HEK293 (cell line): ENCODE measurements around the gene VPS9D1.
A peak's percentile ranks its signal among the peaks of the same experiment; 100 is the strongest.

Experiments
- EGR2 ChIP-seq: fragments of 450-650 bp; formaldehyde crosslinking; IDR thresholded peaks from 2 replicates; pipeline ENCODE4 v1.5.1; 2016; ENCODE audit warnings: low read depth, missing biosample characterization, missing genetic modification characterization
- GLIS1 ChIP-seq: fragments of 450-650 bp; formaldehyde crosslinking; IDR thresholded peaks from 2 replicates; pipeline ENCODE4 v1.5.1; 2016; ENCODE audit warnings: missing biosample characterization, missing genetic modification characterization
- OVOL3 ChIP-seq: fragments of 450-650 bp; formaldehyde crosslinking; IDR thresholded peaks from 2 replicates; pipeline ENCODE4 v1.5.1; 2016; ENCODE audit warnings: missing biosample characterization, missing genetic modification characterization
- REST ChIP-seq: fragments of 450-650 bp; formaldehyde crosslinking; IDR thresholded peaks from 2 replicates; pipeline ENCODE4 v1.5.1; 2016; ENCODE audit warnings: missing biosample characterization, missing genetic modification characterization
- ZBTB20 ChIP-seq: fragments of 450-650 bp; formaldehyde crosslinking; IDR thresholded peaks from 2 replicates; pipeline ENCODE4 v1.5.1; 2016; ENCODE audit warnings: missing biosample characterization, missing genetic modification characterization
- ZFP37 ChIP-seq: fragments of 450-650 bp; formaldehyde crosslinking; IDR thresholded peaks from 2 replicates; pipeline ENCODE4 v1.5.1; 2016; ENCODE audit warnings: missing biosample characterization, missing genetic modification characterization
- ZFP41 ChIP-seq: fragments of 450-650 bp; formaldehyde crosslinking; IDR thresholded peaks from 2 replicates; pipeline ENCODE4 v1.5.1; 2016; ENCODE audit warnings: missing biosample characterization, missing genetic modification characterization, borderline replicate concordance
- ZFP69B ChIP-seq: fragments of 450-650 bp; formaldehyde crosslinking; IDR thresholded peaks from 2 replicates; pipeline ENCODE4 v1.5.1; 2016; ENCODE audit warnings: missing biosample characterization, missing genetic modification characterization
- ZIC2 ChIP-seq: fragments of 450-650 bp; formaldehyde crosslinking; IDR thresholded peaks from 2 replicates; pipeline ENCODE4 v1.5.1; 2016; ENCODE audit warnings: missing biosample characterization, missing genetic modification characterization
- ZNF121 ChIP-seq: fragments of 450-650 bp; formaldehyde crosslinking; IDR thresholded peaks from 2 replicates; pipeline ENCODE4 v1.5.1; 2016; ENCODE audit warnings: missing biosample characterization, missing genetic modification characterization
- ZNF132 ChIP-seq: fragments of 450-650 bp; formaldehyde crosslinking; IDR thresholded peaks from 2 replicates; pipeline ENCODE4 v1.5.1; 2017; ENCODE audit warnings: missing biosample characterization, missing genetic modification characterization, borderline replicate concordance
- ZNF169 ChIP-seq: fragments of 450-650 bp; formaldehyde crosslinking; IDR thresholded peaks from 2 replicates; pipeline ENCODE4 v1.5.1; 2016; ENCODE audit warnings: missing biosample characterization, missing genetic modification characterization
- ZNF292 ChIP-seq: fragments of 450-650 bp; formaldehyde crosslinking; IDR thresholded peaks from 2 replicates; pipeline ENCODE4 v1.5.1; 2016; ENCODE audit warnings: low read depth, missing biosample characterization, missing genetic modification characterization, borderline replicate concordance
- ZNF335 ChIP-seq: fragments of 450-650 bp; formaldehyde crosslinking; conservative IDR thresholded peaks from 2 replicates; pipeline ENCODE4 v1.5.1; 2016; ENCODE audit warnings: missing biosample characterization, missing genetic modification characterization
- ZNF366 ChIP-seq: fragments of 450-650 bp; formaldehyde crosslinking; conservative IDR thresholded peaks from 2 replicates; pipeline ENCODE4 v1.5.1; 2016; ENCODE audit warnings: missing biosample characterization, missing genetic modification characterization
- ZNF510 ChIP-seq: fragments of 450-650 bp; formaldehyde crosslinking; IDR thresholded peaks from 2 replicates; pipeline ENCODE4 v1.5.1; 2018; ENCODE audit warnings: mild to moderate bottlenecking, missing genetic modification characterization, missing biosample characterization; ENCODE audit not compliant: insufficient replicate concordance
- ZNF677 ChIP-seq: fragments of 450-650 bp; IDR thresholded peaks from 2 replicates; pipeline ENCODE4 v1.5.0; 2018; ENCODE audit warnings: missing biosample characterization, mild to moderate bottlenecking, missing genetic modification characterization, moderate library complexity
- ZNF76 ChIP-seq: fragments of 450-650 bp; formaldehyde crosslinking; IDR thresholded peaks from 2 replicates; pipeline ENCODE4; 2016; ENCODE audit warnings: low read depth, missing biosample characterization, missing genetic modification characterization, borderline replicate concordance
- ZNF776 ChIP-seq: fragments of 450-650 bp; formaldehyde crosslinking; IDR thresholded peaks from 2 replicates; pipeline ENCODE4 v1.5.0; 2017; ENCODE audit warnings: missing biosample characterization, missing genetic modification characterization, borderline replicate concordance
- ZNF777 ChIP-seq: fragments of 450-650 bp; formaldehyde crosslinking; IDR thresholded peaks from 2 replicates; pipeline ENCODE4 v1.5.1; 2017; ENCODE audit warnings: missing biosample characterization, missing genetic modification characterization, borderline replicate concordance
- ZNF837 ChIP-seq: fragments of 450-650 bp; formaldehyde crosslinking; IDR thresholded peaks from 2 replicates; pipeline ENCODE4 v1.5.1; 2016; ENCODE audit warnings: missing biosample characterization, missing genetic modification characterization
- ZNF843 ChIP-seq: fragments of 450-650 bp; formaldehyde crosslinking; IDR thresholded peaks from 2 replicates; pipeline ENCODE4 v1.5.1; 2016; ENCODE audit warnings: missing biosample characterization, missing genetic modification characterization
- ZSCAN18 ChIP-seq: fragments of 450-650 bp; formaldehyde crosslinking; IDR thresholded peaks from 2 replicates; pipeline ENCODE4 v1.5.1; 2016; ENCODE audit warnings: missing biosample characterization, missing genetic modification characterization
- TF ChIP-seq, protein P1 (sequence below): fragments of 450-650 bp; formaldehyde crosslinking; IDR thresholded peaks from 2 replicates; pipeline ENCODE4 v1.5.0; 2017; ENCODE audit warnings: missing biosample characterization, missing genetic modification characterization, borderline replicate concordance
- TF ChIP-seq, protein P2 (sequence below): fragments of 450-650 bp; formaldehyde crosslinking; IDR thresholded peaks from 2 replicates; pipeline ENCODE4 v1.5.1; 2016; ENCODE audit warnings: missing biosample characterization, missing genetic modification characterization
- TF ChIP-seq, protein P3 (sequence below): fragments of 450-650 bp; formaldehyde crosslinking; IDR thresholded peaks from 2 replicates; pipeline ENCODE4 v1.5.1; 2016; ENCODE audit warnings: missing biosample characterization, missing genetic modification characterization

Gene VPS9D1

DNA sequence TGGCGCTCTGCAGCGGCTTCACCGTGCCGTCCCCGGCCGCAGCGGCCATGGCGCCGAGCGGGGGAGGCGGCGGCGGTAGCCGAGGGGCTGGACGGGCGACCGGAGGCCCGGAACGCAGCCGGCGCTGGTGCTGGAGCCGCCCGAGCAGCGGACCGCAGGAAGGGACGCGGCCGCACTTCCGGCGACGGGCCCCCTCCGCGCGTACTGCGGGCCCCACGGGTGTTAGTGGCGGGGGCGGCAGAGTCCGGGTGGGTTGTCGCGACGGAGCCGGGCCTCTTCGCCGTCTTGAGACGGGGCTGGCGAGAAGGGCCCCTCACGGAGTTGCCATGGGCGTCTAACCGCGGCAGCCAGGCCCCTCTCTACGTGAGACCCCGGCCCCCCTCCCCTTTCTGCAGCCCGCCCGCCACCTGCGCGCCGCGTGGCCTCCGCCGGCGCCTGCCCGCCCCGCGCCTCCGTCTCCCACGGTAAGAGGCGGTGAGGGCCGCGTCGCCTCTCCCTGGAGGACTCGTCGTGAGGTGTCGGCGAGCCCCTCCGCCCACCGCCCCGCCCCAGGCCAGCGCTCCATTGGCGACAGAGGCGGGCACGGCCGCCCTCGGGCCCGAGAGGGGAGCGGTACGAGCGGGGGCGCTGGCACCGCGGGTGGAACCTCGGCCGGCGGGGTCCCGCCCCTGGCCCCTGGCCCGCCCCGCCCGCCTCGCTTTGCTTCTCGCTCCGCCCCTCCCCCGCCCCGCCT, at the start of gene VPS9D1, which contains the start of gene ZNF276 (continued):
- TF ChIP-seq ZNF76 (tag by site-specific recombination) (peak; percentile 41; the same call in 1 of the 2 replicates), ZFP69B (tag by site-specific recombination) (peak; percentile 80), ZNF843 (tag by site-specific recombination) (peak; percentile 47; the same call in 1 of the 2 replicates), ZBTB20 (peak; percentile 50; the same call in 1 of the 2 replicates), ZNF292 (tag by site-specific recombination) (no peak), ZNF777 (tag by site-specific recombination) (peak; percentile 43; the same call in 1 of the 2 replicates), REST (no peak), ZFP37 (tag by site-specific recombination) (no peak), GLIS1 (peak; percentile 26; the same call in 1 of the 2 replicates), ZNF121 (tag by site-specific recombination) (0 out of 2 replicates have a peak, but pooled peaks have one; percentile 24), ZSCAN18 (tag by site-specific recombination) (no peak), ZNF677 (tag by site-specific recombination) (0 out of 2 replicates have a peak, but pooled peaks have one; percentile 42), ZNF366 (no peak), ZNF335 (tag by site-specific recombination) (peak; percentile 74), ZNF169 (tag by site-specific recombination) (no peak), ZNF837 (tag by site-specific recombination) (no peak), ZNF132 (tag by site-specific recombination) (no peak), ZNF510 (tag by site-specific recombination) (no peak), EGR2 (tag by site-specific recombination) (peak; percentile 67), OVOL3 (0 out of 2 replicates have a peak, but pooled peaks have one; percentile 23), ZIC2 (tag by site-specific recombination) (no peak), ZFP41 (tag by site-specific recombination) (no peak), ZNF776 (no peak)
- TF ChIP-seq, protein P1, sequence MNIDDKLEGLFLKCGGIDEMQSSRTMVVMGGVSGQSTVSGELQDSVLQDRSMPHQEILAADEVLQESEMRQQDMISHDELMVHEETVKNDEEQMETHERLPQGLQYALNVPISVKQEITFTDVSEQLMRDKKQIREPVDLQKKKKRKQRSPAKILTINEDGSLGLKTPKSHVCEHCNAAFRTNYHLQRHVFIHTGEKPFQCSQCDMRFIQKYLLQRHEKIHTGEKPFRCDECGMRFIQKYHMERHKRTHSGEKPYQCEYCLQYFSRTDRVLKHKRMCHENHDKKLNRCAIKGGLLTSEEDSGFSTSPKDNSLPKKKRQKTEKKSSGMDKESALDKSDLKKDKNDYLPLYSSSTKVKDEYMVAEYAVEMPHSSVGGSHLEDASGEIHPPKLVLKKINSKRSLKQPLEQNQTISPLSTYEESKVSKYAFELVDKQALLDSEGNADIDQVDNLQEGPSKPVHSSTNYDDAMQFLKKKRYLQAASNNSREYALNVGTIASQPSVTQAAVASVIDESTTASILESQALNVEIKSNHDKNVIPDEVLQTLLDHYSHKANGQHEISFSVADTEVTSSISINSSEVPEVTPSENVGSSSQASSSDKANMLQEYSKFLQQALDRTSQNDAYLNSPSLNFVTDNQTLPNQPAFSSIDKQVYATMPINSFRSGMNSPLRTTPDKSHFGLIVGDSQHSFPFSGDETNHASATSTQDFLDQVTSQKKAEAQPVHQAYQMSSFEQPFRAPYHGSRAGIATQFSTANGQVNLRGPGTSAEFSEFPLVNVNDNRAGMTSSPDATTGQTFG: 0 out of 2 replicates have a peak, but pooled peaks have one; percentile 32
- TF ChIP-seq, protein P2, sequence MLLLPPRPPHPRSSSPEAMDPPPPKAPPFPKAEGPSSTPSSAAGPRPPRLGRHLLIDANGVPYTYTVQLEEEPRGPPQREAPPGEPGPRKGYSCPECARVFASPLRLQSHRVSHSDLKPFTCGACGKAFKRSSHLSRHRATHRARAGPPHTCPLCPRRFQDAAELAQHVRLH (tag by site-specific recombination): peak; percentile 55; the same call in 1 of the 2 replicates
- TF ChIP-seq, protein P3, sequence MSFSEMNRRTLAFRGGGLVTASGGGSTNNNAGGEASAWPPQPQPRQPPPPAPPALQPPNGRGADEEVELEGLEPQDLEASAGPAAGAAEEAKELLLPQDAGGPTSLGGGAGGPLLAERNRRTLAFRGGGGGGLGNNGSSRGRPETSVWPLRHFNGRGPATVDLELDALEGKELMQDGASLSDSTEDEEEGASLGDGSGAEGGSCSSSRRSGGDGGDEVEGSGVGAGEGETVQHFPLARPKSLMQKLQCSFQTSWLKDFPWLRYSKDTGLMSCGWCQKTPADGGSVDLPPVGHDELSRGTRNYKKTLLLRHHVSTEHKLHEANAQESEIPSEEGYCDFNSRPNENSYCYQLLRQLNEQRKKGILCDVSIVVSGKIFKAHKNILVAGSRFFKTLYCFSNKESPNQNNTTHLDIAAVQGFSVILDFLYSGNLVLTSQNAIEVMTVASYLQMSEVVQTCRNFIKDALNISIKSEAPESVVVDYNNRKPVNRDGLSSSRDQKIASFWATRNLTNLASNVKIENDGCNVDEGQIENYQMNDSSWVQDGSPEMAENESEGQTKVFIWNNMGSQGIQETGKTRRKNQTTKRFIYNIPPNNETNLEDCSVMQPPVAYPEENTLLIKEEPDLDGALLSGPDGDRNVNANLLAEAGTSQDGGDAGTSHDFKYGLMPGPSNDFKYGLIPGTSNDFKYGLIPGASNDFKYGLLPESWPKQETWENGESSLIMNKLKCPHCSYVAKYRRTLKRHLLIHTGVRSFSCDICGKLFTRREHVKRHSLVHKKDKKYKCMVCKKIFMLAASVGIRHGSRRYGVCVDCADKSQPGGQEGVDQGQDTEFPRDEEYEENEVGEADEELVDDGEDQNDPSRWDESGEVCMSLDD (tag by site-specific recombination): no peak
